Stimulated activated naive CD4-positive, alpha-beta T cell treated with Interleukin-2 at 50 U/mL for 16 hours (primary cell): Measurements from ENCODE around the gene E2F7.

Source experiments
- DNase-seq: peaks from one replicate; lab custom pipeline; 2025; lab: John Stamatoyannopoulos, UW

E2F7 gene

GRCh38 chr12:77064896-77065360, 441 bp downstream of the E2F7 start:
- peak; percentile 9 for DNase-seq

GRCh38 chr12:77062846-77063461, 2.4 kb downstream of the E2F7 start:
- no peak for DNase-seq

- DNase-seq, result no peak
These were observed 3.0 kb downstream of the E2F7 start for GRCh38 chr12:77062396-77062795.

- no peak for DNase-seq
These were observed 4.5 kb downstream of the E2F7 start for GRCh38 chr12:77060883-77061240.

- no peak for DNase-seq
These were observed 5.1 kb downstream of the E2F7 start for GRCh38 chr12:77060136-77060882.

- DNase-seq, result no peak
These were observed 6.6 kb downstream of the E2F7 start for GRCh38 chr12:77058740-77059139.

GRCh38 chr12:77054851-77055250, 10.5 kb downstream of the E2F7 start:
- DNase-seq, result no peak

GRCh38 chr12:77053259-77053658, 12.1 kb downstream of the E2F7 start:
- DNase-seq, result no peak

GRCh38 chr12:77049767-77050353, 15.5 kb downstream of the E2F7 start:
- no peak for DNase-seq

- no peak for DNase-seq
These were observed 17.8 kb downstream of the E2F7 start for GRCh38 chr12:77047341-77048109.

- no peak for DNase-seq
These were observed 18.9 kb downstream of the E2F7 start for GRCh38 chr12:77046468-77046867.

GRCh38 chr12:77045183-77045582, 20.2 kb downstream of the E2F7 start:
- no peak for DNase-seq

- no peak for DNase-seq
These were observed 20.6 kb downstream of the E2F7 start for GRCh38 chr12:77044721-77045120.

- no peak for DNase-seq
These were observed 22.5 kb downstream of the E2F7 start for GRCh38 chr12:77042833-77043232.

- DNase-seq, result no peak
These were observed 25.1 kb downstream of the E2F7 start for GRCh38 chr12:77040231-77040630.

GRCh38 chr12:77035226-77035625, 30.1 kb downstream of the E2F7 start:
- no peak for DNase-seq

- no peak for DNase-seq
These were observed 31.5 kb downstream of the E2F7 start for GRCh38 chr12:77033658-77034536.

- DNase-seq, result no peak
These were observed 33.0 kb downstream of the E2F7 start for GRCh38 chr12:77032406-77032805.

GRCh38 chr12:77031745-77032144, 33.6 kb downstream of the E2F7 start:
- no peak for DNase-seq

- DNase-seq, result no peak
These were observed 39.5 kb downstream of the E2F7 start for GRCh38 chr12:77025782-77026314.

GRCh38 chr12:77023501-77023900, 41.9 kb downstream of the E2F7 start:
- no peak for DNase-seq
